Measurements from ENCODE around the gene CLTCL1.

CLTCL1 gene

DNA sequence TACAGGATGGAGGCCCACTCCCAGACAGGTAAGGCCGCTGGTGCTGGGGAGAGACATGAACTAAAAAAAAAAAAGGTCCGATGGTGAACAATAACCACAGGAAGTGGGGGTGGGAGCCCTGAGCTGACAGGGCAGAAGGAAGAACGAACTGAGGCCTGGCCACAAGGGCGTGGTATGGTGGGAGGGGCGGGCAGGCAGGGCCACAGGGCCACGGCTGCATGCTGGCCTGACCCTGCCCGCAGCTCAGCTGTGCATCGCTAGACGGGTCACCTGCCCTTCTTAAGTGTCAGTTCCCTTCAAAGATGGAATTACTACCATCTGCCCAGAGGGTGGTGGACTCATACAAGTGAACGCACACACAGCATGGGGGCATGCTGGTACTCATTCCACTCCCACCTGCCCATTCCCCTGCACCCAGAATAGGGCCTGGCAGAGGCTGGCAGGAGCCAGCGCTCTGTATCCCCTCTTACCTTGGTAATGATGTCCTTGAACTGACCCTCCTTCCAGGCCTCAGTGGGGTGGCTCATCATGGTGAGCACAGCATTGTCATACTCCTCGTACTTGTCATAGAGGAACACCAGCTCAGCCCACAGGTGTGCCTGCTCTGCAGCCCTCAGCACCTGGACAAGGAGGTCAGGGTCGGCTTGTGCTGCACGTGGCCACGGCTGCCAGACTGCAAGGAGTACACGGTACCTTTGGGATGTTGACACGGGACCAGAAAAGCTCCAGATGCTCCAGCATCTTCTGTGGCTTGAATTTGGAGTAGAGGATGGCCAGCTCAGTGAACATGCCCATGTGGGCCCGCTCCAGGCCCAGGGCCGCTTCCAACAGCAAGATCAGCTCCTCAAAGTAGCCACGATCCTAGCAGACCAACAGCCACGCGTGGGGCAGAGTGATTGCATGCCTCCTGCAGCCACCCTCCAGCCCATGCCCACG is 95.5 kb downstream of the CLTCL1 start:
- DNase-seq (ENCODE audit: low spot score) = no peak

GRCh38 chr22:19194766-19195536 is 96.6 kb downstream of the CLTCL1 start:
- DNase-seq (ENCODE audit: low spot score) = no peak

DNA sequence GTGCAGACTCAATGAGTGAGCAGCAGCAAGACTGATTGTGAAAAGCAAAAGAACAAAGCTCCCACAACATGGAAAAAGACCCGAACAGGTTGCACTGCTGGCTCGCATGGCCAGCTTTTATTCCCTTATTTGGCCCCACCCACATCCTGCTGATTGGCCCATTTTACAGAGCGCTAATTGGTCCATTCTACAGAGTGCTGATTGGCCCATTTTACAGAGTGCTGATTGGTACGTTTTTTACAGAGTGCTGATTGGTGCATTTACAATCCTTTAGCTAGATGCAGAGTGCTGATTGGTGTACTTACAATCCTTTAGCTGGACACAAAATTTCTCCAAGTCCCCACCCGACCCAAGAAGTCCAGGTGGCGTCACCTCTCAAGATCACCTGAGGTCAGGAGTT is 97.6 kb downstream of the CLTCL1 start:
- DNase-seq (ENCODE audit: low spot score) = no peak

DNA sequence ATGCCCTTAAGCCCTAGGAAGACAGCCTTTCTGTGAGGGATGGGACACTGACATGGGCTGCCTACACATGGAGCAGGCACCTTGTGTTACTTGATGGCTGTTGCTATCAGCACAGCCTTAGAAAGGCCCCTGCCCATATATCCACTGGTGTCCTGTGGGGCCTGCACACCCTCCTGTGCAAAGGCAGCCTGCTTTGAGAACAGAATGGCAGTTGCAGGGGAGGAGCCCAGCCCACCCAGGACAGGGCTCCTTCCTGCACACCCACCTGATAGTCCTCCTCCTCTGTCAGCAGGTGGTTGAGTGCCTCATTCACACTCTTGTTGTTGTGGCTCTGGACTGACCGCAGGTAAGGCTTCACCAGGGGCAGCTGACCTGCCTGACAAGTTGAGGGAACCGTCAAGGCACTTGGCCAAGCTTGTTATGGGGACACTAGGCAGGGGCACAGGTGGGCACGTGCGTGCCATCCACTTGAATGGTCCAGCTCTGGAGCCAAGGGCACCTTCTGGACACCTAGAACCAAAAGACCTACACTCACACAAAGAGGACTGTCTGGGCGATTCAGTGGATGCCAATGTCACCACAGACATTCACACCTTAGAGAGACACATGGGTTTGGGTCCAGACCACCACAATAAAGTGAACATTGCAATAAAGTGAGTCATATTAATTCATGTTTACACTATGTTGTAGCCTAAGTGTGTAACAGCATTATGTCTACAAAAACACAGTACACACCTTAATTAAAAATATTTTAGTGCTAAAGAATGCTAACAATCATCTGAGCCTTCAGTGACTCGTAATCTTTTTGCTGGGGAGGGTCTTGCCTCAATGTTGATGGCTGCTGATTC is 103.6 kb downstream of the CLTCL1 start:
- no peak for DNase-seq (ENCODE audit: low spot score)

GRCh38 chr22:19184276-19184997 is 107.1 kb downstream of the CLTCL1 start:
- no peak for DNase-seq (ENCODE audit: low spot score)

DNA sequence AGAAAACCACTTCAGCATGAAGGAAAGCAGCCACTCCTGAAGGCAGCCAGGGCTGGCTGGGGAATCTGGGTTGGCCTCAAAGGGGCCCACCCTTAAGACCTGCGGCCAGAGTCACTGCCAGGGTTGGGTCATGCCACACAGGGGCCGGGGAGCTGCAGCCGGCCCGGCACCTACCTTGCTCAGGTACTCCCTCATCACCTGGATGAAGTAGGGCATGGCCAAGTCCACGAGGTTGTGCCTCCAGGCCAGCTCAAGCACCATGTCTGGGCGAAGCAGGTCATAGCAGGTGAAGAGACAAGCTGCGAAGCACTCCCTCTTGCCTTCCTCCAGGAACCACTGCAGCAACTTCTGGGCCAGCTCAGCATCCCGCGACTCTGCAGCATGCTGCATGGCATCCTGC is 108.3 kb downstream of the CLTCL1 start:
- DNase-seq (ENCODE audit: low spot score) = no peak

GRCh38 chr22:19182472-19183157 is 108.9 kb downstream of the CLTCL1 start:
- DNase-seq (ENCODE audit: low spot score) = no peak

DNA sequence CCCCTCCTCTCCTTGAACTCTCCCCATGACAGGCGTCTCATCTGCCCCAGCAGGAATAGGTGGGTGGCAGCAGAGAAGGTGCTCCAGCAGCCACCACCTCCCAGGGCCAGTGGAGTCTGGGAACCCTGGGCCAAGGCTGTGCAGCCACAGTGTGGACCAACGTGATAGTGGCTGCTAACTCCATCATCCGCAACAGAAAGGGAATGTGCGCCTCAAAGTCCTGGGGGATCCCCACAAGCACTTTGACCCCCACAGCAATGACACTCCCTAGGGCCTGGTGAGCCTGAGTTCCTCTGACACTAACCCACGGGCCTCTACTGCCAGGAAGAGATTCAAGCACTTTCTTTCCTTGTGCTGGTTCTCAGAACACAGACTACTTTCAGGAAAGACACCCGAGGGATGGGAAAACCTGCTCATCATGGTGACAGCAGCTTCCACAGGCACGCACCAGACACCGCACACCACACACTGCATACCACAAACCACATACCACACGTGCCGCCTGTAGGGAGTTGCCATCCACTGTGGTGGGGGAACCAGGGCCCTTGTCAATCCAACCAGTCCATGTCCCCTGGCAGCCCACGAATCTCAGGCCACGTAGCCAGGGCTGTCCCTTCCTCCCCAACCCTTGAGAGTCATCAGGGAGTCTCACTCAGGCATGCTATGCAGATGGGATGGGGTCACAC is 109.6 kb downstream of the CLTCL1 start:
- DNase-seq (ENCODE audit: low spot score) = no peak

DNA sequence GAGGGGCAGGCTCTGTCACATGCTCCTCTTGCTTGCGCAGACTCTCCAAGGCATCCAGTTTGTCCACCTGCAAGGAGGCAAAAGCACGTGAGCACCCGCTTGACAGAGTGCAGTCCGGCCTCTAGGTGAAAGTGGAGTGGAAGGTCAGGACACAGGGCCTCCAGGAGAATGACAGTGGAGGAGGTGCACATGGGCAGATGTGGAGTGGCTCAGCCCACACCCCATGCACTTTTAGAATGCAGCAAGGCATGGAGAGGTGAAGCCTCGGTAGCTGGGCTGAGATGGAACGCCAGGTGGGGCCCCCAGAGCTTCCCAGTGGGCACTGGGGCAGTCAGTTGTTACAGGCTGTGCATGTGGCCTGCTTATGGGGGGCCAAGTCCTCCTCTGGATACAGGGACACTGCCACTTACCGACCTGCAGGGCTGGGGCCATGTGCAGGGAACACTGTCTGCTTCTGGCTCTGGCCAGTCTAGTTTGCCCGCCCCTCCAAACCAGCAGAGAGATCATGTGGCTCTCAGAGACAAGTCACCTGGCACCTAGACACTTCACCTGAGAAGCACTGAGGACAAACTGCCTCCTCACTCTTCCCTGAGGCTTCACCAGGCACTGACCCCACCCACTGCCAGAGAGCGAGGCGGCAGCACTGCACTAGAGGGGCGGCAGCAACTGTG is 110.6 kb downstream of the CLTCL1 start:
- no peak for DNase-seq (ENCODE audit: low spot score)

- no peak for DNase-seq (ENCODE audit: low spot score)
Observed at GRCh38 chr22:19180234-19180633, 111.3 kb downstream of the CLTCL1 start.

GRCh38 chr22:19179497-19180048 is 111.9 kb downstream of the CLTCL1 start:
- peak; percentile 84 for DNase-seq (ENCODE audit: low spot score)

GRCh38 chr22:19178657-19179496 is 112.6 kb downstream of the CLTCL1 start, which contains the start of gene SLC25A1:
SLC25A1 (minus strand) TSS chr22:19178736; CDS start chr22:19178673, 63 bp downstream.
- DNase-seq (ENCODE audit: low spot score) = peak; percentile 88

DNA sequence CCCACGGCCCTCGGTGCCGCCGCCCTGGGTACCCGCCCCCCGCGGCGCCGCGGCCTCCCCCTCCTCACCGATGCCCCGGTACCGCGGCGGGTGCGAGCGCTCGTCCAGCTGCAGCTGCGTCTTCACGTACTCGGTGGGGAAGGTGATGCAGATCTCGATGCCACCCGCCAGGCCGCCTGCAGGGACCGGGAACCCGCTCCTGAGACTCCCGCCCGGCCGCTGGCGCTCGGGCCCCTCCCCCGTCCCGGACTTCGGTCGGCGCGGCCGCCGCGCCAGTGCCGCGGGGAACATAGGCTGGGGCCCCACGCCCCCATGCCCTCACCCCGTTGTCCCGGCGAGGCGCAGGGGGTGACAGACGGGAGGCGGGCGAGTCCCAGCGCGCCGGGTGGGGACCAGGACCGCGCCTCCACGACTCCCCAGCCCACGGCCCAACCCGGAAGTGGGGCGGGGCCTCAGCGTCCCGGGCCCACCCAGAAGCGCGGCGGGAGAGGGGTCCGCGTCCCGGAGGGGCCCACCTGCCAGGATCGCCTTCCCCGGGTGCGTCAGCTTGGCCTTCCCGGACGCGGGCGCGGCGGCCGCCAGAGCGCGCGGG is 113.4 kb downstream of the CLTCL1 start:
- DNase-seq (ENCODE audit: low spot score) = no peak

DNA sequence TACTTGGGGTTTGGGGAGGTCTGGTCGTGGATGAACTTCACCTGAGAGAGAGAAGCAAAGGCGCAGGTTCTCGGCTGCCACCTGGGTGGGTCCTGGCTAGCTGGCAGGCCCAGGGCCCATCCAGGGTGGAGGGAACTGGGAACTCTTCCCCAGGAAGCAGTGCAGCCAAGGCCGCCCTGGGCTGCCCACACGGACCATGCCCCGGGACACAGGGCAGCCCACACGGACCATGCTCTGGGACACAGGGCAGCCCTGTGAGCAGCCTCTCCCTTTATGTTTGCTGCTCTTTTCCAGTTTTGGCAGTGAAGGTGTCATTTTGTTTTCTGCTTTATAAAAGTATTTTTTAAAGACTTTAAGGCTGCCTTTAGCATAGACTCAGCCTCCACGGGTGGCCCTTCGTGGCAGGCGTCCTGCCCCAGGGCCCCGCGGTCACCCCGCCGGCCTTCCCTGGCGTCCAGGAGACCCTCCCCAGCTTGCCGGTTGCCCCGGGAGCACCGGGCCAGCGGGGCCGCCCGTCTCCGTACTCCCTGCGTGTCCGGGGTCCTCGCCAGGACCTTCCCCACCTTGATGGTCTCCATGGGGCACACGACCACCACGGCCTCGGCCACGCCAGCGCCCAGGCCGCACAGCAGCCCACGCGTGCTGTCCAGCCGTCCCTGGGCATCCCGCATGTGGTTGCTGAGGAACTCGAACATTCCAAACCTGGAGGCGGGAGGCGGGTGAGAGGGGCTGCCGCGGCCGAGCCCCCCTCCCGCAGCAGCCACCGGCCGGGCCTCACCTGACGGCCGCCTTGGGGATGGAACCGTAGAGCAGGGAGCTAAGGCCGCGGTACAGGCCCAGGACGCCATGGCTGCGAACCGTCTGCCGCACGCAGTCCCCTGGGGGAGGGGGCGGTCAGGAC is 114.1 kb downstream of the CLTCL1 start:
- no peak for DNase-seq (ENCODE audit: low spot score)

DNA sequence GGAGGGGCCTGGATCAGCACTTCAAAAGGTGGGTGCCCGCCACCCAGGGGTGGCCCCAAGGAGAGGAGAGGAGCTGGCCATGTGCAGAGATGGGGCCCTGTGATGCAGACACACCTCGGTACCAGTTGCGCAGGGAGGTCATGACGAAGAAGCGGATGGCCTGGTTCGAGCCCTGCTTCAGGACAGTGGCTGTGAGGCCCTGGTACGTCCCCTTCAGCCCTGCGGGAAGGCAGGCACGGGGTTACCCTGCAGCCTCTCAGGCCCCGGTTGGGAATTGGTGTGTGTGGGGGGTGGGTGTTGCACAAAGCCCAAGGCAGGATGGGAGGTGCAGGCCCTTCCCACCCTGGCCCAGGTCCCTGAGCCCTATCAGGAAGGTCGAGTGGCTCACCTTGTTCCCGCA is 114.8 kb downstream of the CLTCL1 start:
- DNase-seq (ENCODE audit: low spot score) = no peak

DNA sequence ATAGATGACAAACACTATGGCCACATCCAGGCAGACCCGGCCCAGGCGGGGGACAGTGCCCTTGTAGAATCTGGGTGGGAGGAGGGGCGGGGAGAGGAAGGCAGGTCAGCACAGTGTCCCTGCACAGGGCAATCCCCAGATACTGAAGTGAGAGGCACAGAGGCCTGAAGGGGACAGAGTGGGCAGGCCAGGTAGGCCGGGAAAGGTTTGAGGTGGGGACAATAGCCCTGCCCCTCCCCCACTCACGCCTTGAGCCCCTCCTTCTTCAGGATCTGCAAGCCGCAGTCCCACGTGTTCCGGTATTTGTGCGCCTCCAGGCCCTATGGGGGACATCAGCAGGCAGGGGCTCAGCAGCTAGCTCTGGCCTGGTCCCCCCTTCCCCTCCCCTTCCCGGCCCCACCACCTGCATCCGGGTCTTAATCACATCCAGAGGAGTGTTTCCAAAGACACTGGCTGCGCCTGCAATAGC is 115.3 kb downstream of the CLTCL1 start:
- no peak for DNase-seq (ENCODE audit: low spot score)

Measured in pons (tissue), 1 donor.